Activated naive CD8-positive, alpha-beta T cell treated with anti-CD3 and anti-CD28 coated beads, Interleukin-2, amount 50 U/mL, for 24 hours (primary cell): ENCODE data around the gene AS3MT.

Experiments used
- ATAC-seq: fragments of 150-1000 bp; cut with Tn5 transposase; one replicate; pipeline ENCODE4 v1.10.0; 2021
- DNase-seq: peaks from one replicate; pipeline ENCODE4 v3.0.0; 2021
- H3K27ac Mint-ChIP-seq: one replicate; pipeline ENCODE4 v1.8.0; 2021; ENCODE audit warnings: mild to moderate bottlenecking, mixed read lengths
- H3K27me3 Mint-ChIP-seq: one replicate; pipeline ENCODE4 v1.8.0; 2021; ENCODE audit warnings: mixed read lengths
- H3K36me3 Mint-ChIP-seq: one replicate; pipeline ENCODE4 v1.8.0; 2021; ENCODE audit warnings: low read depth, mixed read lengths
- H3K4me1 Mint-ChIP-seq: one replicate; pipeline ENCODE4 v1.8.0; 2021; ENCODE audit warnings: mixed read lengths
- H3K4me3 Mint-ChIP-seq: one replicate; pipeline ENCODE4 v1.8.0; 2021; ENCODE audit warnings: mild to moderate bottlenecking, moderate library complexity, mixed read lengths
- H3K9me3 Mint-ChIP-seq: one replicate; pipeline ENCODE4 v1.8.0; 2021; ENCODE audit warnings: mixed read lengths

The AS3MT gene

DNA sequence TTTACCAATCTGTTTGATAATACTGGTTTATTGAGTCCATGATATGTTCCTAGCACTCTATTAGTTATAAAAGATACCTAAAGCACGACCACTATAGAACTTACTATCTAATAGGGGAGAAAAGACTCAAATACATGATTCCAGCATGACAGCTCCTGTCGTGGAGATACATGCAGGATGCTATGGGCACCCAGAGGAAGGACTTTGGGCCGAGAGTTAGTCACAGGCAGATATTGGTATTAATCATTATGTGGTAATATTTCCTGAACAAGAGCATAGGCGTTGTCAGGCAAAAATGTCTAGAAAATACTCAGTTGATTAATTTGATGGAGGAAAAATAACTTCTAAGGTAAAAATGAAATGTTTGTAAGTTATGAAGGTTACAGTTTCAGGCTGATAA, 80.6 kb downstream of the AS3MT start:
- H3K4me1 Mint-ChIP-seq = no peaks in the 10 kb centered on the region
- no peaks in the 10 kb centered on the region for H3K9me3 Mint-ChIP-seq
- H3K27ac Mint-ChIP-seq = no peak overlapping the region
- H3K27me3 Mint-ChIP-seq = no peaks in the 10 kb centered on the region
- no peak for ATAC-seq
- H3K4me3 Mint-ChIP-seq = no peak overlapping the region
- no peaks in the 10 kb centered on the region for H3K36me3 Mint-ChIP-seq
- DNase-seq = no peak

DNA sequence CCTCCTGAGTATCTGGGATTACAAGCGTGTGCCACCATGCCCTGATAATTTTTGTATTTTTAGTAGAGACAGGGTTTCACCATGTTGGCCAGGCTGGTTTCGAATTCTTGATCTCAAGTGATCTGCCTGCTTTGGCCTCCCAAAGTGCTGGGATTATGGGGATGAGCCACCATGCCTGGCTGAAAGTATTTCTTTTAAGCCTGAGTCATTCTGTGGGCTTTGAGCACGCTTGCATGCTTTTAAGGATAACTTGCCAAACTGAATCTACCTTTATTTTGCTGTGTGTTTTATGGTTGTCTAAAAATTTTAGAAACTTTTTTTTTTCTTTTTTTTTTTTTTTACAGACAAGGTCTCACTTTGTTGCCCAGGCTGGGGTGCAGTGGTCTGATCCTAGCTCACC, 82.0 kb downstream of the AS3MT start:
- no peaks in the 10 kb centered on the region for H3K4me1 Mint-ChIP-seq
- no peak overlapping the region for H3K27ac Mint-ChIP-seq
- no peak for ATAC-seq

More for the DNA sequence above, 82.0 kb downstream of the AS3MT start:
- Mint-ChIP-seq H3K4me3 (no peak overlapping the region), H3K9me3 (no peaks in the 10 kb centered on the region), H3K27me3 (no peaks in the 10 kb centered on the region), H3K36me3 (no peaks in the 10 kb centered on the region)
- DNase-seq = no peak
